GM19239 (cell line): ENCODE data around the gene TMEM18.

Experiments
- DNase-seq: peaks from one replicate; pipeline ENCODE4 v3.0.0; 2011; ENCODE audit warnings: low spot score; ENCODE audit not compliant: insufficient read length
- FAIRE-seq: peaks from 2 replicates; lab custom pipeline; 2011; peaks lifted over from hg19 to GRCh38; lab: Jason Lieb, UNC

The TMEM18 gene

GRCh38 chr2:637804-638203 is 39.4 kb downstream of the TMEM18 start:
- FAIRE-seq, result no peak
- DNase-seq, result no peak

- FAIRE-seq, result no peak
- DNase-seq, result no peak
Observed at GRCh38 chr2:637406-637776, 39.8 kb downstream of the TMEM18 start.

- peak; percentile 64 for FAIRE-seq
- DNase-seq, result peak; percentile 35
Observed at GRCh38 chr2:636641-637405, 40.4 kb downstream of the TMEM18 start.

GRCh38 chr2:635687-636621 is 41.3 kb downstream of the TMEM18 start:
- no peak for FAIRE-seq
- DNase-seq, result no peak

GRCh38 chr2:634636-635388 is 42.4 kb downstream of the TMEM18 start:
- no peak for FAIRE-seq
- DNase-seq, result no peak

GRCh38 chr2:634041-634440 is 43.2 kb downstream of the TMEM18 start:
- FAIRE-seq (no peak), DNase-seq (no peak)

- DNase-seq, result no peak
- FAIRE-seq, result no peak
Observed at GRCh38 chr2:633371-633770, 43.8 kb downstream of the TMEM18 start.

GRCh38 chr2:632471-632870 is 44.7 kb downstream of the TMEM18 start:
- DNase-seq (no peak), FAIRE-seq (no peak)

GRCh38 chr2:631741-632140 is 45.5 kb downstream of the TMEM18 start:
- FAIRE-seq (no peak), DNase-seq (no peak)

GRCh38 chr2:630451-631320 is 46.5 kb downstream of the TMEM18 start:
- DNase-seq, result no peak
- FAIRE-seq, result no peak

- FAIRE-seq (no peak), DNase-seq (no peak)
Observed at GRCh38 chr2:629961-630360, 47.2 kb downstream of the TMEM18 start.

GRCh38 chr2:628651-629050 is 48.6 kb downstream of the TMEM18 start:
- DNase-seq (no peak), FAIRE-seq (no peak)

- FAIRE-seq, result no peak
- DNase-seq, result no peak
Observed at GRCh38 chr2:627926-628560, 49.2 kb downstream of the TMEM18 start.

GRCh38 chr2:627340-627709 is 49.9 kb downstream of the TMEM18 start:
- no peak for DNase-seq
- no peak for FAIRE-seq

- DNase-seq (no peak), FAIRE-seq (no peak)
Observed at GRCh38 chr2:626491-627339, 50.5 kb downstream of the TMEM18 start.

- DNase-seq, result no peak
- no peak for FAIRE-seq
Observed at GRCh38 chr2:625415-626333, 51.5 kb downstream of the TMEM18 start.

- DNase-seq, result no peak
- FAIRE-seq, result no peak
Observed at GRCh38 chr2:624551-625347, 52.5 kb downstream of the TMEM18 start.
